HEK293 (cell line): ENCODE measurements around the gene ARGLU1.

ENCODE experiments used
- CTCF ChIP-seq: fragments of 450-650 bp; formaldehyde crosslinking; IDR thresholded peaks from 2 replicates; pipeline ENCODE4 v1.5.1; 2016; ENCODE audit warnings: missing biosample characterization, missing genetic modification characterization
- INSM2 ChIP-seq: fragments of 450-650 bp; formaldehyde crosslinking; IDR thresholded peaks from 2 replicates; pipeline ENCODE4 v1.5.1; 2016; ENCODE audit warnings: missing biosample characterization, missing genetic modification characterization
- PRDM10 ChIP-seq: fragments of 450-650 bp; formaldehyde crosslinking; IDR thresholded peaks from 2 replicates; pipeline ENCODE4 v1.5.1; 2016; ENCODE audit warnings: missing biosample characterization, missing genetic modification characterization
- ZBTB1 ChIP-seq: fragments of 450-650 bp; formaldehyde crosslinking; IDR thresholded peaks from 2 replicates; pipeline ENCODE4 v1.5.1; 2016; ENCODE audit warnings: missing biosample characterization, missing genetic modification characterization
- ZNF133 ChIP-seq: fragments of 450-650 bp; formaldehyde crosslinking; IDR thresholded peaks from 2 replicates; pipeline ENCODE4 v1.5.1; 2016; ENCODE audit warnings: missing biosample characterization, missing genetic modification characterization
- ZNF221 ChIP-seq: fragments of 450-650 bp; formaldehyde crosslinking; IDR thresholded peaks from 2 replicates; pipeline ENCODE4 v1.5.1; 2017; ENCODE audit warnings: missing biosample characterization, missing genetic modification characterization, borderline replicate concordance
- ZNF624 ChIP-seq: fragments of 450-650 bp; formaldehyde crosslinking; IDR thresholded peaks from 2 replicates; pipeline ENCODE4 v1.5.1; 2017; ENCODE audit warnings: missing biosample characterization, missing genetic modification characterization
- ZNF792 ChIP-seq: fragments of 450-650 bp; formaldehyde crosslinking; IDR thresholded peaks from 2 replicates; pipeline ENCODE4 v1.5.1; 2016; ENCODE audit warnings: missing biosample characterization, missing genetic modification characterization

- TF ChIP-seq INSM2 (tag by site-specific recombination) (no peak), ZNF221 (tag by site-specific recombination) (no peak), PRDM10 (tag by site-specific recombination) (no peak), ZNF624 (tag by site-specific recombination) (no peak), ZBTB1 (tag by site-specific recombination) (no peak), CTCF (tag by site-specific recombination) (no peak), ZNF133 (tag by site-specific recombination) (no peak), ZNF792 (no peak)
These were observed 514 bp upstream of the ARGLU1 start for GRCh38 chr13:106568299-106569003.
